Aorta (tissue), 5 donors: ENCODE data around the gene LCE2A. TPM values are rescaled to one million over a fixed set of nuclear protein-coding genes. Genes with fewer than 3 reads are reported as not detected.
"Not testable (repeated sequence)": the region's sequence is repeated elsewhere in the genome, so short reads cannot be mapped to it uniquely, and the experiment has no call there.

Source experiments
- ATAC-seq: fragments of 200-7000 bp; cut with Tn5 transposase; one replicate; pipeline ENCODE4 v1.9.1; 2022; ENCODE audit warnings: moderate library complexity; ENCODE audit not compliant: low FRiP score
- DNase-seq, 2 donors: peaks; one replicate each; pipeline ENCODE4 v3.0.0-alpha.2; 2020
- H3K27ac ChIP-seq, 2 donors: one replicate each; pipeline ENCODE4 v1.5.1; 2013; ENCODE audit warnings: low read length in 2 of 2, mild to moderate bottlenecking in 2 of 2, moderate library complexity in 2 of 2, control low read depth in 1 of 2, inconsistent platforms in 1 of 2, low read depth in 1 of 2
- H3K27me3 ChIP-seq, 2 donors: one replicate each; pipeline ENCODE4 v1.6.1; 2013; ENCODE audit warnings: control low read depth in 1 of 2, low read length in 1 of 2, mild to moderate bottlenecking in 1 of 2, moderate library complexity in 1 of 2; ENCODE audit not compliant: insufficient read depth in 2 of 2, control insufficient read depth in 1 of 2
- H3K36me3 ChIP-seq, 2 donors: one replicate each; pipeline ENCODE4 v1.6.1; 2013; ENCODE audit warnings: control low read depth in 1 of 2, low read length in 1 of 2, mild to moderate bottlenecking in 1 of 2; ENCODE audit not compliant: insufficient read depth in 2 of 2, control insufficient read depth in 1 of 2
- H3K4me1 ChIP-seq, 2 donors: one replicate each; pipeline ENCODE4 v1.6.1; 2013; ENCODE audit warnings: low read length in 2 of 2, control low read depth in 1 of 2, mild to moderate bottlenecking in 1 of 2, moderate library complexity in 1 of 2; ENCODE audit not compliant: insufficient read depth in 2 of 2, control insufficient read depth in 1 of 2
- H3K4me3 ChIP-seq, 2 donors: one replicate each; pipeline ENCODE4 v1.5.1; 2013; ENCODE audit warnings: low read length in 2 of 2, control low read depth in 1 of 2, mild to moderate bottlenecking in 1 of 2
- H3K9me3 ChIP-seq: one replicate; pipeline ENCODE4 v1.6.1; 2013; ENCODE audit warnings: mild to moderate bottlenecking, low read length; ENCODE audit not compliant: control insufficient read depth
- WGBS, 2 donors: extraction: QIAGEN DNeasy Blood & Tissue Kit; methylation state at CpG; one replicate each; pipeline ENCODE4 v1.1.7; 2013; 5-methylcytosine and 5-hydroxymethylcytosine counted together
- intact Hi-C, 2 donors: fragments of 100-400 bp; cut with DNase I; formaldehyde crosslinking; loops; one replicate each; pipeline versions ENCODE4 v1.14.2 to v1.15.0; 2022
- long read RNA-seq, 2 donors: library from polyadenylated mRNA; unstranded; transcript quantifications; one replicate each; pipeline ENCODE4 v2.0.0, GENCODE V29; 2020 to 2021
- polyA plus RNA-seq, 2 donors: library from polyadenylated mRNA; stranded (reverse); fragments of 200-250 nt; gene quantifications; one replicate each; pipeline ENCODE4 v1.2.3, GENCODE V29; 2013
- total RNA-seq, 2 donors: library from RNA; stranded (reverse); fragmentation: NEBNext Ultra II Directional; extraction: Animal tissue kit (Norgen Biotek cat#: 25700); gene quantifications; one replicate each; pipeline ENCODE4 v1.2.1, GENCODE V29; 2021
- donor health status: healthy with polysubstance abuse.
- donor health status: Bipolar disorder and iron deficiency.
- donor health status: DM: no; HTN: no; CAD: no.
- donor health status: DM: no; HTN: no; CAD: no.
- donor health status: DM: yes; HTN: yes; CAD: no.

LCE2A gene, protein sequence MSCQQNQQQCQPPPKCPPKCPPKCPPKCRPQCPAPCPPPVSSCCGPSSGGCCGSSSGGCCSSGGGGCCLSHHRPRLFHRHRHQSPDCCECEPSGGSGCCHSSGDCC
- not detected for total RNA-seq
- polyA plus RNA-seq: not detected
- long read RNA-seq, donor 1: 0 reads
- long read RNA-seq, donor 2: 0 reads

DNA sequence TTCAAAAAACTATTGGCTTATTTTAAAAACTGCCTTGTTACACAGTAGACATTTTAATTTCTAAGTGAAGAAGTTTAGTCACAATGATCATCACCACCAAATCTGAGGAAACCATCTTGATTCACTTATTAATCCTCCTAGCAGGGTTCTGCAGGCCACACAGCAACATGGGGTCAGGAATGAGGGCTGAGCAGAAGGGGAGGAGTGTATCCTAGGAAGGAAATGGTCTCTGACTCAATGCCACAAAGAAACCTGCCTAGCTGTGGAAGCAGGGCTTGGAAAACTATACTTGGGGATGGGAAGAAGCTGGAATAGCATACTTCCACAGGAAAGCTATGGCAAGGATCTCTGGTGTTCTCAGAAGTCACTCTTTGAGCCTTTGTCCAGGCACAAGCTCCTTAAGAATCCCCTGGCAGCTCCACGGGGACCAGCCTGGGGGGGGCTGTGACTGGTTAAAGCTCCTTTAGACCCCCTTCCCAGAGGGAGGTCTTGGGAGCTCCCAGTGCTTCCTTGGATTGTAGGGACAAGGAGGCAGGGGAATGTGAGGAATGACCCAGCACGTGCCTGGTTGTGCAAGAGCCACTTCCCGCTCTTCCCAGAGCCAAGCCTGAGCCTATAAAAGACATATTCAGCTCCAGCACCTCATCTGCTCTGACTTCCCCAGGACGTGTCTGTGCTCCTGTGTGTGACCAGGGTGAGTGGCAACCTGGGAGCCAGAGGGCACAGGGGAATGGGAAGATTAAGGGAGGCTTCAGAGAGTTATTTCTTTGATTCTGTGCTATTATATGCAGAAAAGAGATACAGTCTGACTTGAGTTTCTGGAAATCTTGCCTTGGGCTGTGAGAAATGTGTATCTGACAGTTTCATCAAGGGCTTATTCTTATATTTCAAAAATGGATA, at the start of gene LCE2A:
TSS of gene LCE2A (plus strand) at position 645 of the 900 bp plus-strand sequence. CDS start 557 bp downstream, outside the sequence.
- Histone ChIP-seq H3K27ac (no peak within 1 kb of the TSS), H3K36me3 (no peaks in the 10 kb centered on the region), H3K4me3 (no peak within 1 kb of the TSS), H3K27me3 (peaks cover 0 to 2% of the 10 kb centered on the region in 2 donors), H3K4me1 (no peaks in the 10 kb centered on the region), H3K9me3 (no peaks in the 10 kb centered on the region)
- intact Hi-C loops: no loop called here
- 39 to 51% methylated on average over 4 of the region's 4 CpGs for WGBS, 2 donors
- no peak for DNase-seq
- ATAC-seq: no peak

GRCh38 chr1:152654110-152654509, 44.0 kb upstream of the LCE2A start:
- Histone ChIP-seq H3K4me1 (no peaks in the 10 kb centered on the region), H3K36me3 (no peaks in the 10 kb centered on the region), H3K27ac (no peak overlapping the region), H3K9me3 (no peaks in the 10 kb centered on the region), H3K4me3 (no peak overlapping the region), H3K27me3 (no peaks in the 10 kb centered on the region)
- WGBS, 2 donors: 25 to 29% methylated on average over 10 of the region's 10 CpGs
- ATAC-seq (no peak), DNase-seq (no peak)
- intact Hi-C loops: loop anchor here in 1 of 2 donors (10.0 kb wide), 1 partner anchor 571 kb away; no protein-coding TSS in a partner anchor

GRCh38 chr1:152656459-152656858, 41.7 kb upstream of the LCE2A start:
- ATAC-seq (no peak), DNase-seq (no peak)
- no peaks in the 10 kb centered on the region for H3K27me3 ChIP-seq
- H3K27ac ChIP-seq: no peak overlapping the region
- WGBS, 2 donors: 61 to 62% methylated on average over 2 of the region's 2 CpGs
- no peaks in the 10 kb centered on the region for H3K9me3 ChIP-seq
- H3K4me1 ChIP-seq: no peaks in the 10 kb centered on the region
- intact Hi-C loops: loop anchor here in 1 of 2 donors (10.0 kb wide), 1 partner anchor 568 kb away; no protein-coding TSS in a partner anchor
- H3K4me3 ChIP-seq: no peak overlapping the region
- H3K36me3 ChIP-seq: no peaks in the 10 kb centered on the region

GRCh38 chr1:152657677-152658076, 40.5 kb upstream of the LCE2A start:
- WGBS, 2 donors: 86 to 87% methylated on average over 4 of the region's 4 CpGs
- intact Hi-C loops: loop anchor here in 1 of 2 donors (10.0 kb wide), 1 partner anchor 567 kb away; no protein-coding TSS in a partner anchor
- DNase-seq (no peak), ATAC-seq (no peak)
- Histone ChIP-seq H3K27ac (no peak overlapping the region), H3K36me3 (no peaks in the 10 kb centered on the region), H3K9me3 (no peaks in the 10 kb centered on the region), H3K4me1 (no peaks in the 10 kb centered on the region), H3K27me3 (no peaks in the 10 kb centered on the region), H3K4me3 (no peak overlapping the region)

DNA sequence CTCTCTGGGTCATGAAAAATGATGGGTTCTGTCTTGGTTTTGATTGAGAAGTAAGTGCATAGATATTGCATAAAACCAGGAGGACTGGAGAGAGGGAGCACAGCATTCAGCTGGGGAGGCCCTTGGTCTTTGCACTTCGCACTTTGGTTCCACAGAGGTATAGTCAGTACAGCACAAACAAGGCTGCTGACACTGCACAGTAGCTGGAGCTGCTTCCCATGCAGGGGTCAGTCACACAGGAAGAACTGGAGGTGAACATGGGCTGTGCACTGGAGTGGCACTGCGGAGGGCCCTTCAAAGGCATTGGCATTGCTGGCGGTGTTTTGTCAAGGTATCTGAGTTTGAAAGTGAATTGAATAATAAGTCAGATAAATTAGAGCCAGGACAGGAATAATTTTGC, 39.5 kb upstream of the LCE2A start:
- no peak for DNase-seq
- Histone ChIP-seq H3K27me3 (no peaks in the 10 kb centered on the region), H3K36me3 (no peaks in the 10 kb centered on the region), H3K4me1 (no peaks in the 10 kb centered on the region), H3K27ac (no peak overlapping the region), H3K9me3 (no peaks in the 10 kb centered on the region), H3K4me3 (no peak overlapping the region)
- 85 to 88% methylated on average over 3 of the region's 3 CpGs for WGBS, 2 donors
- no peak for ATAC-seq
- intact Hi-C loops: loop anchor here in 1 of 2 donors (10.0 kb wide), 1 partner anchor 566 kb away; no protein-coding TSS in a partner anchor

DNA sequence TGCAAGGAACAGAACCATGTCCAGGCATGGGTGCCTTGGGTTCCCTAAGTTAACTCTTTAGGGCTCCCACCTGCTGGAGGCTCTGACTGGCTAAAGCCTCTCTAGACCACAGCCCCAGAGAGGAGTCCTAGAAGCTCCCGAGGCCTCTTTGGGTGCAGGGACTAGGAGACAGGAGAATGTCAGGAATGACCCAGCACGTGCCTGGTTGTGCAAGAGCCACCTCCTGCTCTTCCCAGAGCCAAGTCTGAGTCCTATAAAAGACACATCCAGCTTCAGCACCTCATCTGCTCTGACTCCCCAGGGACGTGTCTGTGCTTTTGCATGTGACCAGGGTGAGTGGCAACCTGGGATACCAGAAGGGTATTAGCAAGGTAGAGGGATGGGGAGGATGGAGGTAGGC, 35.0 kb upstream of the LCE2A start, which contains the start of gene LCE2D:
TSS of gene LCE2D (plus strand) at position 283 of the 400 bp plus-strand sequence. CDS start 726 bp downstream, outside the sequence.
- peaks cover 0 to 2% of the 10 kb centered on the region in 2 donors for H3K27me3 ChIP-seq
- 56 to 59% methylated on average over 3 of the region's 3 CpGs for whole genome bisulfite sequencing, 2 donors
- H3K9me3 ChIP-seq: no peaks in the 10 kb centered on the region
- H3K36me3 ChIP-seq: no peaks in the 10 kb centered on the region
- no peak for ATAC-seq
- no peaks in the 10 kb centered on the region for H3K4me1 ChIP-seq
- no peak within 1 kb of the TSS for H3K27ac ChIP-seq
- intact Hi-C loops: no loop called here
- no peak within 1 kb of the TSS for H3K4me3 ChIP-seq
- no peak for DNase-seq

DNA sequence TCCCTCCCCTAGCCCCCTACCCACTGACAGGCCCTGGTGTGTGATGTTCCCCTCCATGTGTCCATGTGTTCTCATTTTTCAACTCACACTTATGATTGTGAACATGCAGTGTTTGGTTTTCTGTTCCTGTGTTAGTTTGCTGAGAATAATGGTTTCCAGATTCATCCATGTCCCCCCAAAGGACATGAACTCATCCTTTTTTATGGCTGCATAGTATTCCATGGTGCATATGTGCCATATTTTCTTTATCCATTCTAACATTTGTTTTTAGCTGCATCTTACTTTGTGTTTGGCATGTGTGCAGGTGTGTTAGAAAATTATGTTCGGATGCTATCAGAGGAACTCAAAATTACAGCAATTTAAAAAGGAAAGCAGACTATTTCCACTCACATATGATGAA, 32.0 kb upstream of the LCE2A start:
- H3K9me3 ChIP-seq, intact Hi-C loops, H3K36me3 ChIP-seq, H3K27ac ChIP-seq, H3K4me3 ChIP-seq, H3K4me1 ChIP-seq, ATAC-seq, DNase-seq, H3K27me3 ChIP-seq: not testable (repeated sequence)
- WGBS, 2 donors: 87 to 90% methylated on average over 1 of the region's 1 CpG

DNA sequence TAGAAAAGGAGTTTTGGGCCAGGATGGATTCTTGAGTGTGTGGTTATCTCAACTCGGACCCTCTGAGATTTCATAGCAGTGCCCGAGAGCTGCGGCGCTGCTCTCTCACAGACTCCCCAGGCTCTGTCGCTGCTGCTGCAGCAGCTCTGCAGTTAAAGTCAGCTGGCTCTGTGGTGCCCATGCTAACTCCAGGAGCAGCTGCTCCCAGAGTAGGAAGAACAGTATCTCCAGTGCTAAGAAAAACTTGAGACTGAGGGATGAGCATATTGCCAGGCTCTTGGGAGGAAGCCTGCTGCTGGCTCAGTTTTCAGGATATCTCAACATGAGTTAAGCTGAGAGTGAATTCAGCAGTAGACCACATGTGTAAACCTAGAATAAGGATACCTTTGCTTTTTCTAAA, 30.5 kb upstream of the LCE2A start:
- peaks cover 0 to 2% of the 10 kb centered on the region in 2 donors for H3K27me3 ChIP-seq
- ATAC-seq: no peak
- H3K4me1 ChIP-seq: no peaks in the 10 kb centered on the region
- H3K4me3 ChIP-seq: no peak overlapping the region
- DNase-seq: no peak
- no peaks in the 10 kb centered on the region for H3K36me3 ChIP-seq
- H3K27ac ChIP-seq: no peak overlapping the region
- intact Hi-C loops: no loop called here
- H3K9me3 ChIP-seq: no peaks in the 10 kb centered on the region
- WGBS, 2 donors: 79 to 84% methylated on average over 5 of the region's 5 CpGs
